HepG2 (cell line): ENCODE results near the gene ZDHHC6. TPM values are rescaled to one million over a fixed set of nuclear protein-coding genes. Genes with fewer than 3 reads are reported as not detected.
A peak's percentile ranks its signal among the peaks of the same experiment; 100 is the strongest.

Experiments used
- ATAC-seq: fragments of 200-7000 bp; cut with Tn5 transposase; 3 replicates; pipeline ENCODE4 v1.9.1; 2020; ENCODE audit warnings: mild to moderate bottlenecking, moderate library complexity
- BruUV-seq: library from RNA; stranded (reverse); fragments of 400-500 nt; replicated peaks from 2 replicates; lab custom pipeline; 2021; lab: Mats Ljungman, UMichigan
- CTCF ChIA-PET: fragments of 300-600 bp; formaldehyde crosslinking; extraction: SDS; loops from one replicate; lab custom pipeline; 2021; ENCODE audit warnings: low total read pairs, inconsistent platforms, low intra/inter-chr PET ratio; lab: Yijun Ruan, JAX
- POLR2A ChIA-PET: fragments of 350-600 bp; sonication (Branson Sonifier 250); formaldehyde crosslinking; loops from one replicate; lab custom pipeline; 2020; ENCODE audit warnings: antibody characterized with exemption, inconsistent platforms; lab: Yijun Ruan, JAX
- DNase-seq: peaks from one replicate; pipeline ENCODE4 v3.0.0-alpha.2; 2015; ENCODE audit warnings: low spot score
- FAIRE-seq: peaks from 3 replicates; lab custom pipeline; 2011; peaks lifted over from hg19 to GRCh38; lab: Jason Lieb, UNC
- H2AFZ ChIP-seq: one replicate; pipeline ENCODE4 v1.6.1; 2011; ENCODE audit warnings: low read length, inconsistent platforms
- H3K27ac ChIP-seq: fragments of 300-600 bp; 3 replicates; pipeline ENCODE4 v1.8.0; 2011; ENCODE audit warnings: mixed run types, mild to moderate bottlenecking, mixed read lengths, low read length, inconsistent platforms; ENCODE audit not compliant: insufficient read depth; ENCODE audit errors: extremely low read length
- H3K27me3 ChIP-seq, 2 experiments: fragments of 200-600 bp in 1 of 2; 2 replicates in 1 of 2; 3 replicates in 1 of 2; pipeline versions ENCODE4 v1.6.0 to v1.8.0; 2011; ENCODE audit warnings: low read length in 2 of 2, mild to moderate bottlenecking in 2 of 2, moderate library complexity in 2 of 2, inconsistent platforms in 1 of 2; ENCODE audit not compliant: insufficient read depth in 2 of 2, control insufficient read depth in 1 of 2
- H3K36me3 ChIP-seq, 2 experiments: fragments of 200-600 bp in 1 of 2; replicated peaks in 1 of 2; 2 replicates in 1 of 2; 3 replicates in 1 of 2; pipeline versions ENCODE4 v1.5.1 to v1.8.0; 2011; ENCODE audit warnings: low read length in 2 of 2, inconsistent platforms in 1 of 2; ENCODE audit not compliant: insufficient read depth in 2 of 2, control insufficient read depth in 1 of 2
- H3K4me1 ChIP-seq: 2 replicates; pipeline ENCODE4 v1.5.1; 2012; ENCODE audit warnings: low read length, inconsistent platforms; ENCODE audit not compliant: insufficient read depth
- H3K4me2 ChIP-seq: 2 replicates; pipeline ENCODE4 v1.6.0; 2011; ENCODE audit warnings: low read depth, low read length, inconsistent platforms
- H3K4me3 ChIP-seq, 3 experiments: fragments of 200-600 bp in 1 of 3; sonication (generic), shearing (Covaris generic) in 1 of 3; replicated peaks in 1 of 3; 2 replicates each; pipeline ENCODE4 v1.5.1; 2011 to 2016; ENCODE audit warnings: low read length in 3 of 3, inconsistent platforms in 2 of 3, low read depth in 2 of 3, mild to moderate bottlenecking in 2 of 3, control low read depth in 1 of 3, mixed read lengths in 1 of 3; ENCODE audit not compliant: insufficient read depth in 1 of 3
- H3K79me2 ChIP-seq: one replicate; pipeline ENCODE4 v1.6.1; 2011; ENCODE audit warnings: low read length, inconsistent platforms; ENCODE audit not compliant: insufficient read depth
- H3K9ac ChIP-seq: 2 replicates; pipeline ENCODE4 v1.6.0; 2011; ENCODE audit warnings: mild to moderate bottlenecking, low read depth, low read length, inconsistent platforms; ENCODE audit not compliant: insufficient read depth
- H3K9me3 ChIP-seq: 2 replicates; pipeline ENCODE4 v1.5.1; 2012; ENCODE audit warnings: mild to moderate bottlenecking, low read length
- H4K20me1 ChIP-seq: 2 replicates; pipeline ENCODE4 v1.6.0; 2011; ENCODE audit warnings: inconsistent platforms, mild to moderate bottlenecking, low read length, moderate library complexity; ENCODE audit not compliant: insufficient read depth
- KDM2A ChIP-seq: sonication (generic); formaldehyde crosslinking; IDR thresholded peaks from 2 replicates; pipeline ENCODE4 v1.4.0; 2020; ENCODE audit warnings: low read depth, missing genetic modification reagents, borderline replicate concordance
- PAX8 ChIP-seq: sonication (generic); formaldehyde crosslinking; IDR thresholded peaks from 2 replicates; pipeline ENCODE4 v1.8.0; 2022; ENCODE audit warnings: mild to moderate bottlenecking, missing genetic modification reagents, borderline replicate concordance
- ZNF75D ChIP-seq: sonication (generic); formaldehyde crosslinking; IDR thresholded peaks from 2 replicates; pipeline ENCODE4 v1.8.1; 2023; ENCODE audit warnings: missing genetic modification reagents, mild to moderate bottlenecking, borderline replicate concordance
- ZNF841 ChIP-seq: sonication (generic); formaldehyde crosslinking; IDR thresholded peaks from 2 replicates; pipeline ENCODE4 v1.8.1; 2023; ENCODE audit warnings: missing genetic modification reagents, borderline replicate concordance
- ZSCAN30 ChIP-seq: sonication (generic); formaldehyde crosslinking; IDR thresholded peaks from 2 replicates; pipeline ENCODE4 v1.5.0; 2020; ENCODE audit warnings: mild to moderate bottlenecking, missing genetic modification reagents
- WGBS: methylation state at CpG from one replicate; pipeline ENCODE4 v1.1.6; 2017; ENCODE audit warnings: low lambda C conversion rate; 5-methylcytosine and 5-hydroxymethylcytosine counted together
- in situ Hi-C: cut with HindIII; loops from 2 replicates; pipeline ENCODE4 v1.10.0; 2017; ENCODE audit warnings: low pct_unique_long_range_greater_than_20kb; ENCODE audit not compliant: extremely low pct_ligation_motif_present
- intact Hi-C: fragments of 100-400 bp; cut with micrococcal nuclease; formaldehyde crosslinking; loops from one replicate; pipeline ENCODE4 v1.10.0; 2022; ENCODE audit not compliant: unreplicated experiment
- polyA plus RNA-seq, 8 experiments: library from polyadenylated mRNA; depleted of rRNA in 3 of 8; stranded (reverse) in 7 of 8; unstranded in 1 of 8; fragments of >200 nt; fragmentation: Illumina TruSeq in 4 of 8; extraction: Trizol in 4 of 8; gene quantifications; 2 replicates each; pipeline versions ENCODE4 v1.2.1 to v1.2.3, GENCODE V29; 2011 to 2016; ENCODE audit warnings: low read depth in 4 of 8, missing spikeins in 1 of 8, mixed read lengths in 1 of 8; ENCODE audit not compliant: insufficient read depth in 1 of 8
- total RNA-seq, 5 experiments: library from RNA; depleted of rRNA; stranded (reverse); fragments of >200 nt; fragmentation: Illumina TruSeq; extraction: Trizol; gene quantifications; 2 replicates each; pipeline ENCODE4 v1.2.3, GENCODE V29; 2016; ENCODE audit warnings: low read depth in 1 of 5
- TF ChIP-seq, protein P1 (sequence below): sonication (generic); formaldehyde crosslinking; IDR thresholded peaks from 2 replicates; pipeline ENCODE4 v1.5.0; 2020; ENCODE audit warnings: mild to moderate bottlenecking, missing genetic modification reagents
- TF ChIP-seq, protein P2 (sequence below): sonication (generic); formaldehyde crosslinking; IDR thresholded peaks from 2 replicates; pipeline ENCODE4 v1.4.0; 2020; ENCODE audit warnings: missing genetic modification reagents, mild to moderate bottlenecking, borderline replicate concordance
- TF ChIP-seq, protein P3 (sequence below): sonication (generic); formaldehyde crosslinking; IDR thresholded peaks from 2 replicates; pipeline ENCODE4 v1.8.0; 2023; ENCODE audit warnings: mild to moderate bottlenecking, missing genetic modification reagents

ZDHHC6 gene
- total and polyA plus RNA-seq, 2 of the 13 experiments (the other 11 are each of a cell fraction or from before 2014, with no cell fraction given): 20.9 to 49.4 TPM

DNA sequence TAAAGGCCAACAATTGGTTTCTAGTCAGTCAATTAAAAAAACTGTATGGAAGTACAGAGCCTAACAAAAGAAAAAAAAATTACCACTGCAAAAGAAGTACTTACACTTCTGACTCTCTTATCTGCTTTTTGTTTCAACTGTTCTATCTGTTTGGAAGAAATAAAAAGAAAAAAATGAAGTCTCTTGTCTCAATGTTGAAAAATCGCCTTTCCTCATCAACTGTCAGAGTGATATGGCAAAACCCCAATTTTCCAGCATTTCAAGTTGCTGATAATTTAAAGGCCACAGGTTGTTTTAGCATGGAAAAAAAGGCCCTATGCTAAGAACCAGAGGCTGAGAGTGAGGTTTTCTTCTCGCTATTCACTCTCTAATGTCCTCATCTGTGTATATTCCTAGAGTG lies 13.6 kb downstream of the ZDHHC6 start:
- intact Hi-C loops (no loop called here), in situ Hi-C loops (loop anchor here (25.0 kb wide), 2 partner anchors 96 to 296 kb away; no protein-coding TSS in a partner anchor)
- ATAC-seq (no peak), FAIRE-seq (no peak), DNase-seq (no peak)
- Histone ChIP-seq H4K20me1 (no peaks in the 10 kb centered on the region; the same call in 1 of the 2 replicates), H3K79me2 (no peaks in the 10 kb centered on the region), H3K9ac (no peak overlapping the region), H3K4me1 (peaks cover 12% of the 10 kb centered on the region), H3K4me3 (no peak overlapping the region), H3K27me3 (no peaks in the 10 kb centered on the region), H3K4me2 (no peak overlapping the region), H3K36me3 (peaks cover 9 to 44% of the 10 kb centered on the region in 2 experiments), H3K27ac (no peak overlapping the region), H2AFZ (no peak overlapping the region), H3K9me3 (no peaks in the 10 kb centered on the region)
- WGBS: 95% methylated on average over 2 of the region's 2 CpGs
- ChIA-PET CTCF (no interaction called here), POLR2A (no interaction called here)
- no peak for TF ChIP-seq ZNF841 (CRISPR knock-in tag)
- TF ChIP-seq, protein P1, sequence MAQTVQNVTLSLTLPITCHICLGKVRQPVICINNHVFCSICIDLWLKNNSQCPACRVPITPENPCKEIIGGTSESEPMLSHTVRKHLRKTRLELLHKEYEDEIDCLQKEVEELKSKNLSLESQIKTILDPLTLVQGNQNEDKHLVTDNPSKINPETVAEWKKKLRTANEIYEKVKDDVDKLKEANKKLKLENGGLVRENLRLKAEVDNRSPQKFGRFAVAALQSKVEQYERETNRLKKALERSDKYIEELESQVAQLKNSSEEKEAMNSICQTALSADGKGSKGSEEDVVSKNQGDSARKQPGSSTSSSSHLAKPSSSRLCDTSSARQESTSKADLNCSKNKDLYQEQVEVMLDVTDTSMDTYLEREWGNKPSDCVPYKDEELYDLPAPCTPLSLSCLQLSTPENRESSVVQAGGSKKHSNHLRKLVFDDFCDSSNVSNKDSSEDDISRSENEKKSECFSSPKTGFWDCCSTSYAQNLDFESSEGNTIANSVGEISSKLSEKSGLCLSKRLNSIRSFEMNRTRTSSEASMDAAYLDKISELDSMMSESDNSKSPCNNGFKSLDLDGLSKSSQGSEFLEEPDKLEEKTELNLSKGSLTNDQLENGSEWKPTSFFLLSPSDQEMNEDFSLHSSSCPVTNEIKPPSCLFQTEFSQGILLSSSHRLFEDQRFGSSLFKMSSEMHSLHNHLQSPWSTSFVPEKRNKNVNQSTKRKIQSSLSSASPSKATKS (CRISPR knock-in tag): no peak
- TF ChIP-seq ZSCAN30 (CRISPR knock-in tag): no peak
- no TSS peak for BruUV-seq

DNA sequence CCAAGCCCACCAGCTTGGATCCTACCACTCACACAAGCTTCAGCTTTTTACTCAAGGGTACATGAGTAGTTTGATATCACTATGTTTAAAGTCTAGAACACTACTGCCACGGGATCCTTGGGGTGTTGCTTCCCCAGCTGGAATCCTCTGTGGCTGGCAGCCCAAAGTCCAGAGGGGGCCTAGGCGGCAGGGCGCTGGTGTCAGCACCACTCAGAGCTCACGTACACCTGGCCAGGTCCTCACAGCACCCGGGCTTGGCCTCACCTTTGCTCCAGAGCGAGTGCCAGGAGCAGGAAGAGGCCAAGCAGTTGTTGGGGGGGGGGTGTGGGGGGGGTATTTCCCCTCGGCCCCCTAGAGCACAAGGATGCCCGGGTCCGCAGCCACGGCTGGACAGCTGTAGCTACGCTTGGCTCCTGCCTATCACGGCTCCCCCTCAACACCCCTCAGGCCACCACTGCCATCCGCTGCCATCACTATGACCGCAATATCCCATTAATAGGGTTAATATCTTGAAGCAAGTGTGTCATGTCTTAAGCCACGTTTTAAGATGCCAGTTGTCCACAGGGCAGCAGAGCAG lies 17.0 kb downstream of the ZDHHC6 start:
- BruUV-seq: no TSS peak
- H2AFZ ChIP-seq: no peak overlapping the region
- H3K4me2 ChIP-seq: no peak overlapping the region
- H4K20me1 ChIP-seq: no peaks in the 10 kb centered on the region
- POLR2A ChIA-PET: interaction anchor here (1.2 to 1.3 kb wide), 2 partner anchors 47 to 56 kb away, joined by 3 to 4 read pairs; partner anchors contain the start of gene ACSL5
- H3K9ac ChIP-seq: no peak overlapping the region
- H3K79me2 ChIP-seq: no peaks in the 10 kb centered on the region
- H3K4me3 ChIP-seq: no peak overlapping the region
- CTCF ChIA-PET: no interaction called here
- no peaks in the 10 kb centered on the region for H3K27me3 ChIP-seq
- FAIRE-seq: no peak
- no peaks in the 10 kb centered on the region for H3K9me3 ChIP-seq
- DNase-seq: no peak
- in situ Hi-C loops (loop anchor here (25.0 kb wide), 2 partner anchors 92 to 292 kb away; no protein-coding TSS in a partner anchor), intact Hi-C loops (no loop called here)
- peaks cover 16 to 59% of the 10 kb centered on the region in 2 experiments for H3K36me3 ChIP-seq
- peak; percentile 73 for ATAC-seq
- peaks cover 12% of the 10 kb centered on the region for H3K4me1 ChIP-seq
- peak overlapping the region; percentile 32 for H3K27ac ChIP-seq
- 81% methylated on average over 11 of the region's 15 CpGs for WGBS
- no peak for TF ChIP-seq PAX8 (CRISPR knock-in tag)
- no peak for TF ChIP-seq ZNF75D (CRISPR knock-in tag)
- TF ChIP-seq KDM2A: 0 out of 2 replicates have a peak, but pooled peaks have one; percentile 29
- TF ChIP-seq, protein P2, sequence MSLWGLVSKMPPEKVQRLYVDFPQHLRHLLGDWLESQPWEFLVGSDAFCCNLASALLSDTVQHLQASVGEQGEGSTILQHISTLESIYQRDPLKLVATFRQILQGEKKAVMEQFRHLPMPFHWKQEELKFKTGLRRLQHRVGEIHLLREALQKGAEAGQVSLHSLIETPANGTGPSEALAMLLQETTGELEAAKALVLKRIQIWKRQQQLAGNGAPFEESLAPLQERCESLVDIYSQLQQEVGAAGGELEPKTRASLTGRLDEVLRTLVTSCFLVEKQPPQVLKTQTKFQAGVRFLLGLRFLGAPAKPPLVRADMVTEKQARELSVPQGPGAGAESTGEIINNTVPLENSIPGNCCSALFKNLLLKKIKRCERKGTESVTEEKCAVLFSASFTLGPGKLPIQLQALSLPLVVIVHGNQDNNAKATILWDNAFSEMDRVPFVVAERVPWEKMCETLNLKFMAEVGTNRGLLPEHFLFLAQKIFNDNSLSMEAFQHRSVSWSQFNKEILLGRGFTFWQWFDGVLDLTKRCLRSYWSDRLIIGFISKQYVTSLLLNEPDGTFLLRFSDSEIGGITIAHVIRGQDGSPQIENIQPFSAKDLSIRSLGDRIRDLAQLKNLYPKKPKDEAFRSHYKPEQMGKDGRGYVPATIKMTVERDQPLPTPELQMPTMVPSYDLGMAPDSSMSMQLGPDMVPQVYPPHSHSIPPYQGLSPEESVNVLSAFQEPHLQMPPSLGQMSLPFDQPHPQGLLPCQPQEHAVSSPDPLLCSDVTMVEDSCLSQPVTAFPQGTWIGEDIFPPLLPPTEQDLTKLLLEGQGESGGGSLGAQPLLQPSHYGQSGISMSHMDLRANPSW (CRISPR knock-in tag): no peak
- TF ChIP-seq, protein P3, sequence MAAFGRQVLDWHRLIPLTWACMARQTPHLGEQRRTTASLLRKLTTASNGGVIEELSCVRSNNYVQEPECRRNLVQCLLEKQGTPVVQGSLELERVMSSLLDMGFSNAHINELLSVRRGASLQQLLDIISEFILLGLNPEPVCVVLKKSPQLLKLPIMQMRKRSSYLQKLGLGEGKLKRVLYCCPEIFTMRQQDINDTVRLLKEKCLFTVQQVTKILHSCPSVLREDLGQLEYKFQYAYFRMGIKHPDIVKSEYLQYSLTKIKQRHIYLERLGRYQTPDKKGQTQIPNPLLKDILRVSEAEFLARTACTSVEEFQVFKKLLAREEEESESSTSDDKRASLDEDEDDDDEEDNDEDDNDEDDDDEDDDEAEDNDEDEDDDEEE (CRISPR knock-in tag): no peak
